ENCODE data around the gene ZNF793.

ZNF793 gene

DNA sequence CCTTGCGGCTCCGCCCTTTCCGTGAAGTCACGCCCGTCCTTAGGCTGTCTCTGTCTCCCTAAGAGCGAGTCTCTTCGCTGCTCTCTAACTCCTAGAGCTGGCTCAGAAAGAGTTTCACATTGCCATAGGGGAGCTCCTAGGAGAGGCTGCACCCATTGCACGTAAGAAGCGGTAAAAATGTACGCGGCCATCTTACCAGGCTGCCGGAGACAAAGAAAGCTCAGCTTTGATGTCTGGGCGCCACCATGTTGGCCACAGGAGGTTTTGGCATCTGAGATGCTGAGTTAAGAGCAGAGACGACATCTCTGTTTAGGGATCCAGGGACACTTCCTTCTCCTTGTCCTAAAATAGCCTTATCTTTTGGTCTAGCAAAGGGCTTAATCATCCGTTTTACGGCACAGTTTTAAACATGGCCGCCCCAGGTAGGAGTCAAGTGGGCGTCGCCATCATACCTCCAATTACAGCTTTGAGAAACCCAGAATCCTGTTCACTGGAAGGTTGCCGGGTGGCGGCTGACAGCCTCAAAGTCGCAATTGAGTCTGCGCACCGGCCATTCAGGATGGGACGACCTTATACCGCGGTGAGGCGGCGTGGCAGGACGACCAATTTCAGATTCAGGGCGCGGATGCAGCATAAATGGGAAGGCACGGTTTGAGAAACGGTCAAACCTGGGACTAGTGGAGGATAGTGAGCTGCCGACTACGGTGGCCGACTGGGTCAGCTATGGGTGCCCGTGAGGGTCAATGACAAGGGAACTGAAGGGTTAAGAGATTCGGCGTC lies at the start of gene ZNF793:
Gene ZNF793, plus strand, starts transcription at position 553 of the 780 bp plus-strand sequence. CDS start 16,501 bp downstream, outside the sequence.
- in situ Hi-C loops (cut with HindIII; ENCODE audit: low sequenced_read_pairs) = no loop called here

DNA sequence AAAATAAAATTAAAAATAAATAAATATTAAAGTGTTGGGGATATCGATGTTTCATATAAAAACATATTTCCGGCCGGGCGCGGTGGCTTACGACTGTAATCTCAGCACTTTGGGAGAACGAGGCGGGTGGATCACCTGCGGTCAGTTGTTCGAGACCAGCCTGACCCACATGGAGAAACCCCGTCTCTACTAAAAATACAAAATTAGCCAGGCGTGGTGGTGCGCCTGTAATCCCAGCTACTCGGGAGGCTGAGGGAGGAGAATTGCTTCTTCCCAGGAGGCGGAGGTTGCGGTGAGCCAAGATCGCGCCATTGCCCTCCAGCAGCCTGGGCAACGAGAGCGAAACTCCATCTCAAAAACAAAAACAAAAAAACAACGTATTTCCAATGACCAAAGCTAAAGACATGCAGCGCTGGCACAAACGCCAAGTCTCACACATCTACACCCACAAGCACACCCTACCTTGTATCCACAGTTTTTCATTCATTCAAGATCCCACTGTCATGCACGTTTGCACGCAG lies 40.4 kb upstream of the ZNF793 start:
- in situ Hi-C loops (cut with HindIII; ENCODE audit: low sequenced_read_pairs) = no loop called here

DNA sequence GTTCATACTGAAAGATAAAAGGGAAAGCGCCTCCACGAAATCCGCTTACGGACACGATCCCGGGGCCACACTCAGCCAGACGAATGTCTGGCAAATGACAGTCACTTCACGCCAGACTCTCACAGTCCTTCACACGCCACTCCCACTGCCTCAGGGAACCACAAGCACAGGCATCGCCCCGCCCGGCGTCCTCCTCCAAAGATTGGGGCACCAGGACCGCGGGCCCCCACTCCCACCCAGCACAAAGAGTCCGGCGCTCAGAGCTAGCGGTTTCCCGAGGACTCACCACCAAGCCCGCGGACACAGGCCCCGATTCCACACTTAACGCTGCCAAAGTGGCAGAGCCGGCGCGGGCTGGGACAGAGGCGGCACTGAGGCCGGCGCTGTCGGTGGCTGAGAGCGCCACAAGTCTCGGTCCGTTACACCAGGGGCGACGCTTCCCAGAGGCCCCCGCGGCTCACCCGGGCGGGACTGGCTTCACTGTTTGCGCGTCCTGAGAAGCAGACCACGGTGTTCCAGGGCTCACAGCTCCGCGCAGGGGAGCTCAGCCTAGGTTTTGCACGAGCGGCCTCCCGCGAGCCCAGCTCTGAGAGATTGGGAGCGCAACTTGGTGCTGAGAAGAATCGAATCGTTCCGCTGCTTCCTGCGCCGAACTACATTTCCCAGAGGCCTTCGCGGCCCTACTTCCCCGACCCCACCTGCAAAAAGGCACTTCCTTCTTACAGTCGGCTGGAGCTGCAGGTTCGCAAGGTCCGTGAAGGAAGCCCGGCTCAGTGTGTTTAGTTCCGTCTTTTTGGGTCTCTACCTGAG lies 39.7 kb upstream of the ZNF793 start, which contains the start of gene ZNF569:
Gene ZNF569, minus strand, starts transcription at position 647 of the 810 bp plus-strand sequence. CDS start 22,523 bp downstream, outside the sequence.
- in situ Hi-C loops (cut with HindIII; ENCODE audit: low sequenced_read_pairs) = no loop called here

DNA sequence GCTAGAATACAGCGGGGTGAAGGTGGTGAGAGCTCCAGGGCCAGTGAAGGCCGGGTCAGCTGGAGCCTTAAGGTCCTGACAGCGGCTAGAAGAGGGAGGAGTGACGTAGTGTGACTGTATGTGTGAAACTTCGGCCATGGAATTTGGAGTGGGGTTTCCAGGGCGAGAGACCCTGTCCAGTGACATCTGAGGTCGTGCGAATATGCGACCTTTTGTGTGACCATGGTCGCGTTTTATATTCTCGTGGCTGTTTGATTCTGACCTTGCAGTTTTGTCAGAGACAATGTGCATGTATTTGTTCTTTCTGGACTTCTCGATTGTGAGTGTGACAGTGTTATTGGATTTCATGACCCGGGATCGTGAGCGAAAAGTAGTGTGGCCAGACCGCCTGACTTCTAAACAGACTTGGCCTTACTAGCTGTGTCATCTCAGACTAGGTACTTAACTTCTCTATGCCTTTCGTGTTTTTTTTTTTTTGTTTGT lies 39.1 kb upstream of the ZNF793 start:
- in situ Hi-C loops (cut with HindIII; ENCODE audit: low sequenced_read_pairs) = no loop called here

DNA sequence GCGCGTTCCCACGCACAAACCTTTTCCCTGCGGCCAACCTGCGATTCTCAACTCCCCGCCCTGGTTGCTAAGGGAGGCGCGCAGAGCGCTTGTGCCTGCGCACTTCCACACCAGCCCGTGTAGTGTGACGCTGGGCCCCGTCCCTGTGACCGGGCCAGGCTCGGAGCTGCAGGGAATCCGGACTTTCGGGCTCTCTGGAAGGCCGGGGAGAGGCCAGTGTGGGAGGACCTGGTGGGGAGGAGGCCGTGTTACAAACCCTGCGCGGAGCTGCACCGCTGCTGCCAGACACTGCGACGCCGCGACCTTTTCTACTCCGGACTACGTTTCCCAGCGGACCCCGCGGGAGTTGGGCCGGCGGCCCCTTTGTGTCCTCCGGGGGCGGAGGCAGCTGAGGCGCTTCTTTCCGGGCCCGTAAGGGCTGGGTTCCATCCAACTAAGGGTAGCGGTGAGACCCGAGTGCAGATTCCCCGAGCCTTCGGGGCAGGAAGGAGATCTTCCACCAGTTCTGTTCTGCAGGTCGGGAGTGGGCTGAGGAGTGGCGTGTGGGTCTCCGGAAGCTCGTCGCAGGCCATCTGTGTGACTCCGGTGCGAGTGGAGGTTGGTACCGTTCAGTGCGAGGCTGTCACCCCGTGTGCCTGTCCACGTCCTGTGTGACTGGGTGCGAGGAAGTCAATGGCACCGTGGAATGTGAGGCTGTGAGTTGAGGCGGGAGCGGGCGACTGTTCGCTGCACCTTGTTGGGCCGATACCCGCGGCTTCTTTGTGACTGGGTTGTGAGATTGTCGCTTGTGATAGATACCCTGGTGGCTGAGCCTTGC lies 37.6 kb upstream of the ZNF793 start, which contains the start of gene ZNF570:
Gene ZNF570, plus strand, starts transcription at position 396 of the 817 bp plus-strand sequence. CDS start 999 bp downstream, outside the sequence.
- in situ Hi-C loops (cut with HindIII; ENCODE audit: low sequenced_read_pairs) = no loop called here

DNA sequence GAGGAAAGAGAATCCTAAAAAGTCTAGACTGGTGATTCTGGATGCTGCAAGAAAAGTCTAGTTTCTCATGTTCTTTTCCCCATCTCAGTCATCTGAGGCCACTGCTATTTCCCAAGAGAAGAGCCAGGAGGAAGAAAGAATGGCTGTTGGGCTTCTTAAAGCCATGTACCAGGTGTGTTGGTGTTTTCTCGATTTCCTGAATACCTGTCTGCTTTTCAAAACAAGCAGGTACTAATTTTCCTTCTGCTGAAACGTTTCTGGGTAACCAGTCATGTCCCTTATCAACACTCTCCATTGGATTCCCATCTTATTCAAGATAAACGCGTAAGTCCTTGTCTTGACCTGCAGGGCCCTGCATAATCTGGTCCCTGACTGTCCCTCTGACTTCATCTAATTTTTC lies 36.5 kb upstream of the ZNF793 start:
- in situ Hi-C loops (cut with HindIII; ENCODE audit: low sequenced_read_pairs) = no loop called here

DNA sequence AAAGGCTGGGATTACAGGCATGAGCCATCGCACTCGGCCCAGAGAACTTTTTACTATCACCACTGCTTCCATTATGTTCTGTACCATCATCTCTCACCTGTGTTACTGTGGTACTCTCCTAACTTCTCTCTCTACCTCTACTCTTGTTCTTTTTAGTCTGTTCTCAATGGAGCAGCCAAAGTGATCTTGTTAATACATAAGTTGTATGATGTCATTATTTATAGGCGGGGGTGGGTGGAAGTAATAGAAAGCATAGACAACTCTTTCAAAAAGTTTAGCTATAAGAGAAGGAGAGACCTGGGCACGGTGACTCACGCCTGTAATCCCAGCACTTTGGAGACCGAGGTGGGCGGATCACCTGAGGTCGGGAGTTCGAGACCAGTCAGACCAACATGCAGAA lies 34.6 kb upstream of the ZNF793 start:
- in situ Hi-C loops (cut with HindIII; ENCODE audit: low sequenced_read_pairs) = no loop called here

DNA sequence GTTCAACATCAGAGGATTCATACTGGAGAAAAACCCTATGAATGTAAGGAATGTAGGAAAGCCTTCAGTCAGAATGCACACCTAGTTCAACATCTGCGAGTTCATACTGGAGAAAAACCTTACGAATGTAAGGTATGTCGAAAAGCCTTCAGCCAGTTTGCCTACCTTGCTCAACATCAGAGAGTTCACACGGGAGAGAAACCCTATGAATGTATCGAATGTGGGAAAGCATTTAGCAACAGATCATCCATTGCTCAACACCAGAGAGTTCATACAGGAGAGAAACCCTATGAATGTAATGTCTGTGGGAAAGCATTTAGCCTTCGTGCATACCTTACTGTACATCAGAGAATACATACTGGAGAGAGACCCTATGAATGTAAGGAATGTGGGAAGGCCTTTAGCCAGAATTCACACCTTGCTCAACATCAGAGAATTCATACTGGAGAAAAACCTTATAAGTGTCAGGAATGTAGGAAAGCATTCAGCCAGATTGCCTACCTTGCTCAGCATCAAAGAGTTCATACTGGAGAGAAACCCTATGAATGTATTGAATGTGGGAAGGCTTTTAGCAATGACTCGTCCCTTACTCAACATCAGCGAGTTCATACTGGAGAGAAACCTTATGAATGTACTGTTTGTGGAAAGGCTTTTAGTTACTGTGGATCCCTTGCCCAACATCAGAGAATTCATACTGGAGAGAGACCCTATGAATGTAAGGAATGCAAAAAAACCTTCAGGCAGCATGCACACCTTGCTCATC lies 22.2 kb upstream of the ZNF793 start:
- in situ Hi-C loops (cut with HindIII; ENCODE audit: low sequenced_read_pairs) = no loop called here

DNA sequence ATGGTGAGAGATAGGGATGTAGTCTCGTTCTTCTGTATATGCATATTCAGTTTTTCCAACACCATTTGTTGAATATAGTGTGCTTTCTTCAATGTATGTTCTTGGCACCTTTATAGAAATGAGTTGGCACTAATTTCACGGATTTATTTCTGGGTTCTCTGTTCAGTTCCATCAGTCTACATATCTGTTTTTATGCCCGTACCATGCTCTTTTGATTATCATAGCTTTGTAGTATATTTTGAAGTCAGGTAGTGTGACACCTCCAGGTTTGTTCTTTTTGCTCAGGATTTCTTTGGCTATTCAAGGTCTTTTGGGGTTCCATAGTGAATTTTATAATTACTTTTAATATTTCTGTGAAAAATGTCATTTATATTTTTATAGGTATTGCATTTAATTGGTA lies 14.5 kb upstream of the ZNF793 start:
- in situ Hi-C loops (cut with HindIII; ENCODE audit: low sequenced_read_pairs) = no loop called here

DNA sequence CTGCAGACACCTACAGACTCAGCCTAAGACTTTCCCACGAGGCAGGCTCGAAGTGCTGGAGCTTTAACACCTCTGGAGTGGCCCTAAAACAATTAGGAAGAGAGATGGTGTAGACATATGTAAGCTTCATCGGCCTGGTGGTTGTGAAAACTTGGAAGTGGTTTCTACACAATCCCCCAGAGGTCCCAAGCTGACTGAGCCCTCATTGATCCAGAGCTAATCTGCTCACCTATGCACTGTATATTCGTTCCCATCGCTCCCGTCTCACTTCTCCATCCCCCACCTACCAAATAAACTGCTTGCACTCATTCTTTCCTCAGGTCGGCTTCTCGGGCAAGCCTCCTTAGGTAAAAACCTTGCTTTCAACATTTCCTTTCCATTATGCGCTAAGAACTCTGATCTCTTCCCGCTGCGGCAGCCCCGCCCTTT lies 767 bp upstream of the ZNF793 start:
- in situ Hi-C loops (cut with HindIII; ENCODE audit: low sequenced_read_pairs) = no loop called here

DNA sequence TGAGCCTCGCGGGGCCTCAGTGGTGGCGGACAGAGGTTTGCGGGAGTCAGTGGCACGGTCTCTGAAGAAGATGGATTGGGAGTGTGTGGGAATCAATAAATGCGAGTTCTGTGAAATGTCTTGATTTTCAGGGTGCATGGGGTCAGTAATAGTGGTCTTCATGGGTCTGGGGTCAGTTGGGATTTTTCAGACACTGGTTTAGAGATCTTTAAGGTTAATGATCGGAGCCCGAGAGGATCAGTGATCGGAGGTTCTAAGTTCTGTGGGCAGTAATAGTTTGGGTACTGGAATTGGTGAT lies 377 bp downstream of the ZNF793 start:
- in situ Hi-C loops (cut with HindIII; ENCODE audit: low sequenced_read_pairs) = no loop called here

DNA sequence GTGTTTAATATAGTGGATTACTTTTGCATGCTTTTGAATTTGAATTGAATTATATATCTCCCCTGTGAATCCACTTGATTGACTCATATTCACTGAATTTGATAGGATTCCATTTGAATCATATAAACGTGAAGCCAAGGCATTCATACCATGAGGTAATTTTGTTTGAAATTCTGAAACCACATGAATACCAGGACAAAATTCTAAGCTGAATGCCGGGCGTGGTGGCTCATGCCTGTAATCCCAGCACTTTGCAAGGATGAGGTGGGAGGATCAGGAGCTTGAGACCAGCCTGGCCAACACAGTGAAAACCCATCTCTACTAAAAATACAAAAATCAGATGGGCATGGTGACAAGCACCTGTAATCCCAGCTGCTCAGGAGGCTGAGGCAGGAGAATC lies 4.4 kb downstream of the ZNF793 start:
- in situ Hi-C loops (cut with HindIII; ENCODE audit: low sequenced_read_pairs) = no loop called here

DNA sequence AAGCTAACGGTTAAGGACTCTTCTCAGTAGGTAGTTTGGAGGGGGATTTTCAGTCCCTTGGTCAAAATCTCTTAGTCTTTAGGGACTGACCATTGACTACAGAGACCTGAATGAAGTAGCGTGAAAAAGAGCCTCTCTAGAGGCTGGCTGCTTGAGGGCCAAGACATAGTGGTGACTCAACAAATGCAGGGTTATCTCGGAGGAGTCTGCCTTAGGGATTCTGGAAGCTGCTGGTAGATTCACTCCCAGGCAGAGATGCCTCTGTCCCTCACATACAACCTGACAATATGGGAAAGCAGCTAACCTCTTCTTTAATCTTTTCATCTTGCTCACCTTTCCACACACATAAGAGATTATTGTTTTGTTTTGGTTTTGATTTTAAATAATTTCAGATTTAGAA lies 5.1 kb downstream of the ZNF793 start:
- in situ Hi-C loops (cut with HindIII; ENCODE audit: low sequenced_read_pairs) = no loop called here

DNA sequence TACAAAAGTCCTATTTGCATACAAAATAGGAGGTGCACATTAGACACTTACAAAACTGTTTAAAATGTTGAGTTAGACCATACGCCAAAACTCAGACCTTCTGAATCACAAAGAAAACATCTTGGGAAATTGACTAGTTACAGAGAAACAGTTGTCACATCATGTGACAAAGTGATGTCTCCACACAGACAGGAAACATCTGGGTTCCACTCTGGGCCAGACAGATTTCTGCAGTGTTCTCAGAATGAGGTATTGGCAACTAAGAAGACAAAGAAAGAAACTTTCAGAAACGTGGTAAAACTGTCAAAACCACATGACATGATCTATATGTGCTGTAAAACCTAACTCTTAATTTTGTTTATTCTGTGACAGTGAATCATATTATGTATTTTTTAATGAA lies 6.7 kb downstream of the ZNF793 start:
- in situ Hi-C loops (cut with HindIII; ENCODE audit: low sequenced_read_pairs) = no loop called here

DNA sequence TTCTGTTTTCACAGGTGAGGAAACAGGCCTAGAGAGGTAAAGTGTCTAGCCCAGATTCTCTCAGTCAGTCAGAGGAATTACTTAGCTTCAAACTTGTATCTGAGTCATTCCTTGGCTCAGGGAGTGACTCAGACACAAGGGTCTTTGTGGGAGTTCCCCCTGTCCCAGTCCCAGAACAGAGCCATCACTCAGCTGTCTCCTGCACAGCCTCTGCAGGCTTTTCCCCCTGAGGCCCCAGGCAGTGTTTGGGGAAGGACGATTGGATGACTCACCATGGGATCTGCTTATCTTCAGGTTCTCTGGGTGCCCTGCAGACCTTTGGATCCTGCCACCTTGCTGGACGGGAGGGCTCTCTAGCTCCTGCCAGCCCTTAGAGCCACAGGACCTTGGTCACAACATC lies 13.2 kb downstream of the ZNF793 start:
- in situ Hi-C loops (cut with HindIII; ENCODE audit: low sequenced_read_pairs) = no loop called here

DNA sequence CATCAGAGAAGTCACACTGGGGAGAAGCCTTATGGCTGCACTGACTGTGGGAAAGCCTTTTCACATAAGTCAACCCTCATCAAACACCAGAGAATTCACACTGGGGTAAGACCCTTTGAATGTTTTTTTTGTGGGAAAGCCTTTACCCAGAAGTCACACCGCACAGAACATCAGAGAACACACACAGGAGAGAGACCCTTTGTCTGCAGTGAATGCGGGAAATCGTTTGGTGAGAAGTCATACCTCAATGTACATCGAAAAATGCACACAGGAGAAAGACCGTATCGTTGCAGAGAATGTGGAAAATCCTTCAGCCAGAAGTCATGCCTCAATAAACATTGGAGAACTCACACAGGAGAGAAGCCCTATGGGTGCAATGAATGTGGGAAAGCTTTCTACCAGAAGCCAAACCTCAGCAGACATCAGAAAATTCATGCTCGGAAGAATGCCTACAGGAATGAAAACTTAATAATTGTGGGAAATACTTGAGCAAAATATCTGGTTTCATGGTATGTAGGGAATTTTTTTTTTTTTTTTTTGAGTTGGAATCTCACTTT lies 30.7 kb downstream of the ZNF793 start:
- in situ Hi-C loops (cut with HindIII; ENCODE audit: low sequenced_read_pairs) = no loop called here

DNA sequence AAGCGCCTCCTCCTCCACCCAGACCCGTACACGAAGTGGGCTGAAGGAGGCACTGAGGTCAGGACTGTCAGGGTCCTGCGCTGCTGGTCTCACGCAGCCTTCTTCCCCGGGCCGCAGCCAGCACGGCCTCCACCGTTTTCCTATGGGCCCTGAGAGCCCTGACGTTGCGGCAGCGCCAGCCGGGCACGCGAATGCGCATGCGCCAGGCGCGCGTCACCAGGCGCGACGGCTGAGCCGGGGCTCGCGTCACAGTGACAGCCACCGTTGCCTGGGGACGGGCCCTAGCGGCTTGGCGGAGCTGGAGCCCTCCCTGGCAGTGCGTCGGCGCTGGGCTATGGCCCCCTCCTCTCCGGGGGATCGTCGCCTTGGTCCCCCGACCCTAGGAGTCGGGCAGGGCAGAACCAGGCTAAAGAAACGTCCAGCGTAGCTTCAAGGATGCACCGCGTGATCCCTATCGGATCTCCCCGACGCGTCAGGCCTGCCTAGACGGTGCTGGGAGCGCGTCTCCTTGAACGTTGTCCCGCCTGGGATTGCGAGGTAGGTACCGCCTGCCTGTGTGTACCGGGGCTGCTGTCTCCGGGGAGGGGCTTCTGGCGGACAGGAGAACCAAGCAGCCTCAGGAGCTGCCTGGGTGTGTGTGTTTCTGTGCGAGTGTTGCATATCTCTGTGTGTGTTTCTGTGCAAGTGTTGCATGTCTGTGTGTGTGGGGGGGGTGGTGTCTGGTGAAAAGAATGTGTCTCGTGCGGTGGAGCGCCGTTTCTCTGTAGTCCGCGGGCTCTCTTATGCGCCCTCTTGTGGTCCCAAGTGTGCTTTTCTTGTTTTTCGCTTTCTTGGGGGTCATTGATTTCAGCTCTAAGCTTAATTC lies 44.6 kb downstream of the ZNF793 start:
- in situ Hi-C loops (cut with HindIII; ENCODE audit: low sequenced_read_pairs) = no loop called here

DNA sequence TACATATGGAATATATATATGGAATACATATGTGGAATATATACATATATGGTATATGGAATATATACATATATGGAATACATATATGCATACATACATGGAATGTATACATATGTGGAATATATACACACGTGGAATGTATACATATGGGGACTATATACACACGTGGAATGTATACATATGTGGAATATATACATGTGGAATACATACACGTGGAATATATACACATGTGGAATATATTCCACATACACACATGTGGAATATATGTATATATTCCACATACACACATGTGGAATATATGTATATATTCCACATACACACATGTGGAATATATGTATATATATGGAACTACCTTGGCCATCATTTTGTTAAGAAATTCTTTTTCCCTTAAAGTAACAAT lies 56.8 kb downstream of the ZNF793 start:
- in situ Hi-C loops (cut with HindIII; ENCODE audit: low sequenced_read_pairs) = no loop called here
